GM18870 (cell line): ENCODE measurements around the gene PTPN21.

Experiments used
- ATAC-seq: cut with Tn5 transposase; IDR thresholded peaks from one replicate; pipeline ENCODE4 v1.9.1; 2021; ENCODE audit warnings: moderate library complexity; ENCODE audit not compliant: unreplicated experiment

Gene PTPN21

DNA sequence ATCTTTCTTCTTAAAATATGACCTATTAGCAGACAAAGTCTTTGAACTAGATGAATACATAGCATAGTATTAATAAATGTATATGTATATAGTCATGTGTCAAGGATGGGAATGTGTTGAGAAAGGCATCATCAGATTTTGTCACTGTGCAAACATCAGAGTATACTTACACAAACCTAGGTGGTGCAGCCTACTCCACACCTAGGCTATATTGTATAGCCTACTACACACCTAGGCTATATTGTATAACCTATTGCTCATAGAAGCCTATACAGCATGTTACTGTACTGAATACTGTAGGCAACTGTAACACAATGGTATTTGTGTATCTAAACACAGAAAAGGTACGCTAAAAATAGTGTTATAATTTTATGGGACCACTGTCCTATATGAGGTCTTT lies 47.6 kb downstream of the PTPN21 start:
- ATAC-seq, result no peak

- no peak for ATAC-seq
These were observed 49.2 kb downstream of the PTPN21 start for GRCh38 chr14:88505621-88506020.

GRCh38 chr14:88504602-88505001 lies 50.2 kb downstream of the PTPN21 start:
- no peak for ATAC-seq

GRCh38 chr14:88503754-88504406 lies 50.9 kb downstream of the PTPN21 start:
- ATAC-seq, result no peak

- no peak for ATAC-seq
These were observed 52.1 kb downstream of the PTPN21 start for GRCh38 chr14:88502740-88503139.

GRCh38 chr14:88500611-88501010 lies 54.2 kb downstream of the PTPN21 start:
- ATAC-seq, result no peak

DNA sequence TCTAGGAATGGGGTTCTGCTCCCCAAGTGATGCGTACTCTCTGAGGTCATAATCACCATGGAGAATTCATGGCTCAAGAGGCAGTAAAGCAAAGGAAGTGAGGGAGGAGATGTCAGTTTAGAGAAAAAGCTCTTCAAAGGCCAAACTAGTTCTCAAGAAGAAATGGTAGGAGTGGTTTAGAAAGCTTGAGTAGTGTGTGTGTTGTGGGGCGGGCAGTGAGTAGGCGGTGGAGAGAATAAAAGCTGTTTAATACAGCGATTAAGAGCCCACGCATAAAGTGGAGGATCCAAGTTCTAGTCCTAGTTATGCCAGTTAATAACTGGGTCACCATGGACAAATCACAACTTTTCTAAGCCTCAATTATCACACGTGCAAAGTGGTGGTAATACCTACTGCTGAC lies 55.6 kb downstream of the PTPN21 start:
- ATAC-seq, result no peak

DNA sequence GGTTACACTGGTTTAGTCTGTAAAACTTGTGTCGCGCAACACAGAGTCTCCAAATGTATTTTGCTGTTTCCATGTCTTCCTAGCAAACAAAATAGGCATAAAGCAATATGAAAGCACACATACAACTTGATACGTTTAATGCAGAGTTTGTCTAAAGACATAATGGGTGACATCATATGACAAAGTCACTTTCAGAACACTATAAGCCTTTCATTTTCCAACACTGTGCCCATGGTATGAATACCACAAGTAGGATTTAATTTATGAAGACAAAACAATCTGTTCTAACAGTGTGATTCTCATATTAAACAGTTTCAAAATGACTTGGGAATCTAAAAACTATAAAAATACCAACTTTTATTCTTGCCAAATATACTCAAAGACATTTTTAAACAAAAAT lies 58.4 kb downstream of the PTPN21 start:
- no peak for ATAC-seq

GRCh38 chr14:88493392-88494185 lies 61.2 kb downstream of the PTPN21 start:
- ATAC-seq, result no peak

- peak; percentile 91 for ATAC-seq
These were observed 62.3 kb downstream of the PTPN21 start for GRCh38 chr14:88492272-88493089.

DNA sequence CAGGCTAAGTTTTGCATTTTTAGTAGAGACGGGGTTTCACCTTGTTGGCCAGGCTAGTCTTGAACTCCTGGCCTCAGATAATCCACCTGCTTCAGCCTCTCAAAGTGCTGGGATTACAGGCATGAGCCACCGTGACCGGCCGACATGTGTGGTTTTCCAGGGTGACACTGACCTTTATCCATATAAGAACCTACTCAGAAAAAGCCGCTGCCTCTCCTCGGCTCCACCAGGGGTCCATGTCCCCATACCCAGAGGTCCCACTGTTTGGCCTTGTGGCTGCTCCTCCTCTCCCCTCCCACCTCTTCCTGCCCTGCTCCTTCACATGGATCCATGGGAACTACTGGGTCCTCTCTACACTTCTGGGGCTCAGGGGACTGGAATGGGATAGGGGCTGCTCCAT lies 64.6 kb downstream of the PTPN21 start:
- ATAC-seq, result no peak

- no peak for ATAC-seq
These were observed 65.9 kb downstream of the PTPN21 start for GRCh38 chr14:88488897-88489296.

DNA sequence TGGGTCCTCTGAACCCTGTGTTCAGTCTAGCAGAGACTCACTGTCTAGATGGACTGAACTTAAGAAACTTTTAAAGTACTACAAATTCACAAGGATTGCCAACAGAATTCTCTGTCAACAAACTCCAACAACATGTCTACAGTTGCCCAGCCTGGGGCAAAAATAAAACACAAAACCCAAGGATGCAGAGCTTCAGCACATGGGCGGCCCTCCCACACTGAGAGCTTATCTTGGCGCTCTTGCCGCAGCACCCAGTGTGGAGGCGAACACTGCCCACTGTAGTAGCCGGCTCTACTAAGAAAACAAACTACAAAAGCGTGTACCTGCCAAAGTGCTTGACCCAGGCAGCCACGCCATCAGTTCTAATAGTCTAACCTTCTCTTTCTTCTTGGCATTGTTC lies 66.7 kb downstream of the PTPN21 start:
- no peak for ATAC-seq

DNA sequence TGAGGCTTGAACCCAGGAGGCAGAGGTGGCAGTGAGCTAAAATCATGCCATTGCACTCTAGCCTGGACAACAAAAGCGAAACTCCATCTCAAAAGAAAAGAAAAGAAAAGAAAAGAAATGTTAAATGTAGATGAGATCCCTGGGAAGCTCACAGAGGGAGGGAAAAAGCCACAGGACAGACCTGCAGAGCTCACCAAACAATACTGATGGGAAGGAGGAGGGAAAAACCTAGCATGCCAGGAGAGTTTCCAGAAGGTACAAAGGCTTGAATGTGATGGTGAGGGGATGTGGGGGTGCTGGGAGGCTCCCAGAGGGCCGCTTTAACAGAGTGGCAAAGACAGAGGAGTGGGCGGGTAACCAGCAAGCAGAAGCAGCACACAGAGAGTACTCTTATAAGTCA lies 72.3 kb downstream of the PTPN21 start:
- ATAC-seq, result no peak

DNA sequence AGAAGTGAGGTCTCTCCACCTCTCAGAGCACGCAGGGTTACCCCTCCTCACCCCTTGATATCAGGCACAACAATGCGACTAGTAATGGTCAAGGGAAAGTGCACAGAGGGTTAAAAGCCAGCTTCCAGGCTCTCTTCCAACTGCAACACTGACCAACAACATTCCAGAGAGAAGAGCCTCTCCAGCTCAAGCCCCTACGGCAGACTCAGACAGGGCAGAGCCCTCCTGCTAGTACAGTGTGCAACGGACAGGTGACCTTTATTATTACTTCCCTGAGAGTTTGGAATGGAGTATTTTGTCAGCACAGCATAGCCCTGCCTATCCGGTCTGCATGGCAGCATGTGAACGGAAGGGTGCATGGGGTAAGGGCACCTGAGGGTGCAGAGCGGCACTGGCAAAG lies 73.0 kb downstream of the PTPN21 start:
- ATAC-seq, result no peak

DNA sequence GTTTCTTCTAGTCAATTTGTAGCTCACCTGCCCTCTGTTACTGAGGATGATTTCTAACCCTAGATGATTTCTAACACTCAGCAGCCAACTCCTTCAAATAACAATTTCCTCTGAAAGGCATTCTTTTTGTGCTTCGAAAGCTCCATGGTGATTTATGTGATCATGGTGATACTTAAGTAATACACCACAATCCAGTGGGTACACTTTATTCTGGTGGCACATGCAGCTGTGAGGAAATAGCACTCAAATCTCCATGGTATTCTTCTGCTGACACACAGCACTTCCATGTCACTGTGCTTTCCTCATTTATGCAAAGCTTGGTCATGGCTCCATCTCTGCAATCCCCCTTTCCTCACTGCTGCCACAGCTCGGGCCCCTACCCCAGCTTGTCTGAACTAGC lies 73.7 kb downstream of the PTPN21 start:
- ATAC-seq, result no peak

DNA sequence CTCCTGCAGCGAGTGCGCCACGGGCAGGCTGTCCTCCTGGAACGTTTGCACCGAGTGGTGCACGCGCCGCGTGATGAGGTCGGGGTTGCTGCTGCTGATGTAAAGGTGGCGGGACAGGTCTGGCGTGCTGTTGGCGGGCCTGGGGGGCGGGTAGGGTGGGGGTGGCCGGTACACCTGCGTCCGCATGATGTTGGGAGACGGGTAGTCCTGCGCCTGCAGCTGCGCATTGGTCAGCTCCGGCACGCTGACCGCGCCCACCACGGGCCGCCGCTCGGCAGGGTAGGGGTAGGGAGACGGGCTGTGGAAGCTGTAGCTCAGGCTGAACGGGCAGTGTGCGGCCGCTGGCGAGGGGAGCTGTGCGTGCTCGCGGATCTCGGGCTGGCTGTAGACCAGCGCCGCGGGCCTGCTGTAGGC lies 75.2 kb downstream of the PTPN21 start:
- ATAC-seq, result no peak

- no peak for ATAC-seq
These were observed 75.9 kb downstream of the PTPN21 start for GRCh38 chr14:88478931-88479330.

DNA sequence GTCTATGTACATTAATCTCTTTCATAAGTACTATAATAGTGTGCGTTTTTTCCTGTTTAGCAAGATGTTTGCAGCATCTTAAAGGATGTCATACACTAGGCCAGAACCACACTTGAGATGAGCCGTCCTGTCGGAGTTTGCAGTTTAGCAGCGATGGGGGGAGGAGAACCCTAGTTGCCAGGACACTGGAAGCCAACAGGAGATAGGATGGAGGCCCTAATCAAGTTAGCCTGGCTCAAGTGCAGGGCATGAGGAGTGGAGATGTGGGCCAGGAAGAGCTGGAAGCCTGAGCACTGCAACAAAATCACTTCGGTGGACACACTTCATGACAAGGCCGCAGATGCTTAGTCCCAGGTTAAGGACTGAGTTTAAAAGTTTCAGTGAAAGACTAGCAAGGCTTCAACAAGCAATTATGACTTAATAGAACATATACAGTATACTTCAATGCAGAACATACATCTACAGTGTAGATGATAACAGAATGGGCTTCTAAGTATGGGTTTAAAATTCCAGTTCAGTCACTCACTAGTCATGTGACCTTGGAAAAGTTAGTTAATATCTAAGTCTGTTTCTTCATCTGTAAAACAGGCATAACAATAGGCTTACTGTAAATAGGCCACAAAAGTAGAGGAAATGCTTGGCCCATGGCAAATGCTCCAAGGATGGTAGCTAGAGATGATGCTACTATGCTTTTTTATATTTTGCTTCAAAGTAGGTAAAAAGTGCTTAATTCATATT lies 77.1 kb downstream of the PTPN21 start:
- ATAC-seq, result no peak

- ATAC-seq, result no peak
These were observed 78.0 kb downstream of the PTPN21 start for GRCh38 chr14:88476825-88477224.

- ATAC-seq, result no peak
These were observed 78.5 kb downstream of the PTPN21 start for GRCh38 chr14:88476214-88476774.
